HG02981 (cell line): ENCODE results near the gene PRKRA.
"Not testable (repeated sequence)": the region's sequence is repeated elsewhere in the genome, so short reads cannot be mapped to it uniquely, and the experiment has no call there.

Experiments
- ATAC-seq: cut with Tn5 transposase; IDR thresholded peaks from one replicate; pipeline ENCODE4 v1.9.1; 2021; ENCODE audit warnings: mild to moderate bottlenecking, moderate library complexity; ENCODE audit not compliant: unreplicated experiment

Gene PRKRA

DNA sequence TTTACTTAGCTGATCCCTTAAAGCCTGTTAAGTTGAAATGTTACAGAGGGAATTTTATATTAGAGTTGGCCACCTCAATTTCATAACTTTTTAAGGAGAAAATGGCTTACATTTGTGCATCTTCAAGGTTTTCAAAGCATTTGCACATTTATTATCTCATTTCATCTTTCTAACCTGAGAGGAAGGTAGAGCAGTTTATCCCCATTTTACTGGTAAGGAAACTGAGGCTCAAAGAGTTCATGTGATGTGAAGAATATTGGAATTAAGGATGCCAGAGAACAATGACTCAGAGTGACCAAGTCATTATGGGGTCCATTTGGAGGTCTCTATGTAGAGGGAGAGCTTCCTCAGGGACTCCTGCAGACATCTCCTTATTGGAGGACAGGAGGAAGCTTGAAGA lies 35.0 kb downstream of the PRKRA start:
- no peak for ATAC-seq

DNA sequence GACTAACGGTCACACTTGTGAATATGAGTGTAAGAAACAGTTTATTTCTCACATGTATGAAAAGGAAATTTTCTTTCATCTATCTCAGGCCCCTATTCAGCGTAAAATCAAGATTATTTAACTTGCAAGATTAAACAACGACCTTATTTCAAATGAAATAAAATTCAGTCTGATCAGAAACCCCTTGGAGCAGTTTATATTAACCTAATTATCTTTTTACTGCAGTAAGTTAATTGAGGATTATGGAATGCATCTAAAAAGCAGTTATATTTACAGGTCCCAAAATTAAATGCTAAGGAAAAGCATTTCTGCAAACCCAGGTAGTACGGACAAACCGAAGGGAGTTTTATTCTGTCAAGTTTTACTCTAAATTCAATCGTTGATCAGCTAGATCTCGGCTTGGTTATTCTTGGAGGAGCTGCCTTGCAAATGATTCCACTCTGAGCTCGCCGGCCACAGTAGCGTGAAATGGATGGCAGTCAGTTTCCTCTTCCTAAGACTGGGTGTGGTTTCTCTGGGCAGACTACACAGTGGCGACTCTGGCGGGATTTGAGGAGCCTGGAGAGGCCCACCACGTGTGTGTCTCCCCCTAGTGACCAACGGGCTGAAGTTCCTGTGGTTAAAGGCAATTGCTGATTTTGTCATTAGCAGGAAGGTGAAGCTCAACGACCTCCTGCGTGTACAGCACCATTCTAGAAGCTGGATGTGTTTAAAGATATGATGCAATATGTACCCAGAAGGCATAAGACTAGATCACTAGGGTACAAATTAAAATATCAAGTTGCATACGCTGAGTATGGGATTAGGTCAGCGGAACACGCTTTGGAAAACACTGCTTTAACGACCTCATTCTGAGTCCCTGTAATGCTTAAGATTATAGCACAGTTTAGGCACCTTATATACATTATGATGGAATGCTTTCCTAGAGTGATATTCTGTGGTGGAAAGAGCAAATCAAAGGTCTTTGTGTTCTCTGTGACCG lies 36.4 kb downstream of the PRKRA start:
- peak; percentile 78 for ATAC-seq

DNA sequence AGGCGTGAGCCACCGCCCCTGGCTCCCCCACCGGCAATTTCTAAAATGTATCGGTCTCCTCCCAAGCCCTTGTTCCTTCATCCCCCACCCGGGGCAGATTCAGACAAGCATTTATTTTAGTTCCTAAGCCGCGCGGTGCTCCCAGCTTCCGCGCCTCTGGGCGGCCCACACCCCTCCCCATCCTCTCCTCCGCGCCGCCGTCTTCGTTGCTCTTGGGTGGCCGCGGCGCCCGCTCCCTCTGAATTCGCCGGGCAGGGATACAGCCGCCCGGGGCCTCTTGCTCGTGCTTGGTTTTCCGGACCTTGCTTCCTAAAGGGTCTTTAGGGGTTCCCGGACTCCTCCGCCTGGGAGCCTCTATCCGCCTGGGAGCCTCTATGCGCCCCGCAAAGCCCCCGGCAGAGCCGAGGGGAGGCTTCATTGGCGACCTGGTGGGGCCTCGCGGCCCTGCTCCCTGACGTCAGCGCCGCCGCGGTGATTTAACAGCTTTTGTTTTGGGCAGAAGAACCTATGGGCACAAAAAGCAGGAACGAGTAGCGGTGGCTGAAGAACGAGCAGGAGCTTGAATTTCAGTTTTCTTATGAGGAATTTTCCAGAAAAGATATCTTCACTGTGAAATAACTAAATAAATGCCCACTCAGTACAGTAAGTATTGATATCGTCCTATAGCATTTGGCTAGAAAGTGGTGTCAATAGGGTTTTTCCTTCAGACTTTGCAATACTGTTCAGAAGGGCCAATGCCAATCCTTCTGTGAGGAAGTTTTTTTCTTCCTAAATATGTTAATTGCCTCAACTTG lies 37.3 kb downstream of the PRKRA start:
- ATAC-seq: peak; percentile 74

DNA sequence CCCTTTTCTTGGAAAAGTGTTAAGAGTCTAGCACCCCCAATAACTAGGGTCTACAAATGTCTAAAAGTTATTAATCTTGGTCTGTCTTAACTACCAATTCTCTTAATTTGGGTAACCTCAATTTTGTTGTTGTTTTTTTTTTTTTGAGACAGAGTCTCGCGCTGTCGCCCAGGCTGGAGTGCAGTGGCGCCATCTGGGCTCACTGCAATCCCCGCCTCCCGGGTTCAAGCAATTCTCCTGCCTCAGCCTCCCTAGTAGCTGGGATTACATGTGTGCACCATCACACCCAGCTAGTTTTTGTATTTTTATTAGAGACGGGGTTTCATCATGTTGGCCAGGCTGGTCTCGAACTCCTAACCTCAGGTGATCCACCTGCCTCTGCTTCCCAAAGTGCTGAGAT lies 38.5 kb downstream of the PRKRA start:
- not testable (repeated sequence) for ATAC-seq

DNA sequence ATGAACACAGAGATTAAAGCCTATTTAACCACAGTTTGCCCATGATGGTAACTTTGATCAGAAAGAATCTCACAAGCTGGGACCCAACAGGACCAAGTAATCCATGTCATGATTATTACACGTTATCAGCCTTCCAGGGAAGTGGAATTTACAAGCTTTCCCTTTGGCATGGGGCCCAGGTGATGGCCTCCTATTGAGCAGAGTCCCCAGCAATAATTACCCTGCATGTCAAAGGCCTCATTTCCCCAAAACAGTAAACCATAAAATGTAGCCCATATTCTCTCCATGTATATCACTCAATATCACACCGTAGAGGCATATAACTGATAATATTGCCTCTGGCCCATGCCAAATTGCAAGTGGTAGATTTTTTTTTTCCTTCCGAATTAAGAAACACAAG lies 38.9 kb downstream of the PRKRA start:
- no peak for ATAC-seq

DNA sequence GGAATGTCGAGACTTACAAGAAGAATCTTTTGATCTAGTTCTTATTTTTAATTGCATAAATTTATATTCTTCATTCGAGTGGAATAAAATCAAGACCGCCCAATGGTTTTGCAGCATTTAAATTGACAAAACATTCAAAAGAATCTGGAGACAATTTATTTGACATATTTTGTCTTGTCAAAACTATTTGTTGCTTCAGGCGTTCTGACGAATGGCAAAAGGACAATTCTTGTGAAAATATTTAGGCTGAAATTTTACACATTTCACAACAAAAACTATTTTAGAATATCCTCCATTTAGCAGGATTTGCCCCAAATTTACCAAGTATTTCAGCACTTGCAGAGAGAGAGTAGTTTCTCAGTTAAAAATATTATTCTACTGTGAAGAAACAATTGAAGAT lies 41.7 kb downstream of the PRKRA start:
- no peak for ATAC-seq

DNA sequence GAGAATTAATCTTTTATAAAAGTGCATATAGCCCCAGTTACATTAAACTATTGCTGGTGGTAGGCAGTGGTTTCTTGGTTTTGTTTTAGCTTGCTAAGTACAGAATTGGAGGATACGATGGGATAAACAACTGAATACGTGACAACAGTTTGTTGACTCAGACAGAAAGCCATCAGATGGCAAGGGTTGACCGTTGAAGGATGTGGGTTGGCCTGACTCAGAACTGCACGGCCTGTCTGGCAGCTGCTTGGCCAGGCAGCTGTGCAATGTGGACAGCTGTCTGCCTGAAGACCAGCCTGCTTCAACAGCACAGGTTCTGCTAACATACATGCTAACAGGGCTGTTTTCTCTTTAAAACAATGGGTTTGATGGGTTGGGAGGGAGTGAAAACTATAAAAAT lies 46.6 kb downstream of the PRKRA start:
- ATAC-seq: peak; percentile 99

DNA sequence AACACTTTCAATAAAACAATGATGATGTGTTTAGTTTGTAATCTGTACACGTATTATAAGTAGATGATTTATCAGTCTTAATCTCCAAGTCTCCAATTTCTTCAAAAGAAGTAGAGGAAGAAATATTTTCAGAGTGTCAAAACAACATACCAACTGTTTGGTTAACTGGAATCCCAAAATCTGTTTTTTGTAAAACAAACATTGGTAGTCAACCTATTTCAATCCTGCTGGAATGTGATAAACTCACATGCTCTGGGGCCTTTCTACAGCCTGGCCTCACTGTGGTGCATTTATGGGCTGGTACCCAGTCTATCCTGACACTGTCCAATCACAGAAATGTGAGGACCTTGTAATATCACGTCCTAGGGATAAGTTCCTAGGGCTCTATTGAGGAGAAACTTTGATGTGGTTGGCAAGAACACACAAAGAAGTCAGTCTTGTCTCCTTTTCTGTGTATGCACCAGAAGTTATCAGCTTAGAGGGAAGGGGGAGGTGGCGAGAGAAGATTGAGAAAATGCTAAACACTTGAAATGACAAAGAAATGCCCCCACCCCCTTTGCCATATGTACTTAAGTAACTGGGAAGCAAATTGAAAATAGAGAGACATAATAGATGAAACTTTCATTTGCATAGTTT lies 47.2 kb downstream of the PRKRA start:
- peak; percentile 39 for ATAC-seq

DNA sequence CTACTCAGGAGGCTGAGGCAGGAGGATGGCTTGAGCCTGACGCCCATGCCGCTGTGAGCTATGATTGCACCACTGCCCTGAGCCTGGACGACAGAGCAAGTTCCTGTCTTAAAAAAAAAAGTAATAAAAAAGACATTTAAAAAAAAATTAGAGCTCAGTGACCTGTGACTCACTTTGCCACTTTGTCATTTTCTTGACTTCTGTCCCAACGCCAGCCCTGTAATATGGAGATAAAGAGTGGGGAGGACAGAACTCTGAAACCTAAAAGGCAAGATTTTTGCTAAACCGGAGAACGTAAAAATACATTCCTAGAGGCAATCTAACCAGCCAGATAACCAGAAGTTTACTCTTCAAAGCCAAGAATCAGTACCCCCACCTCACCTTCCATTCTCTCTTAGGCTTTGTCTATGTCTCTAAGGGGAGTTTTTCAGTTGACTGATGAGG lies 49.0 kb downstream of the PRKRA start:
- no peak for ATAC-seq

DNA sequence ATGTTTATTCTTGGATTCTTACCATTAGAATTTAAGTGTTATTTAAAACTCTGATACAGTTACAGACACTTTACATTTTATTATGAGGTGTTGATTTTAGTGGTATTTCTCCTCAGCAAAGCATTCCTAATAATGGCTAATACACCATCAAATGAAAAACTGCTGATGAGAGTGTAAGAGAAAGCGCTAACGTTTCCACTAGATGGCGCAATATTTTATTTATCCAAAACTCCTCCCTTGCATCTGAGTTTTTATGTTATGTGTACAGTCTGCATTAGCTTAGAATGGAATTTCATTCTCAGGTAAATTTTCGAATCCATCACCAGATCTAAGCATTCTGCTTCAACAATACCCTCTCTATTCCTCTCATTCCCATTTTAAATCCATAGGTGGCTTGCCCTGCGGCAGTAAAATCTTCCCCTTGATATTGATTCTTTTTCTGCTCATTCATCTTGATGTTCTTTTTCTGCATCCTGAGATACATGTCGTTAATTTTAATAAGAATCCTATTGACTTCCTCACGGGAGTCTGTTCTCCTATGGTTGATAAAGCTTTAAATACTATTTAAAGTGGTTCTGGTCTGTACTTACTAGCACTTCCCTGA lies 53.9 kb downstream of the PRKRA start:
- peak; percentile 82 for ATAC-seq

DNA sequence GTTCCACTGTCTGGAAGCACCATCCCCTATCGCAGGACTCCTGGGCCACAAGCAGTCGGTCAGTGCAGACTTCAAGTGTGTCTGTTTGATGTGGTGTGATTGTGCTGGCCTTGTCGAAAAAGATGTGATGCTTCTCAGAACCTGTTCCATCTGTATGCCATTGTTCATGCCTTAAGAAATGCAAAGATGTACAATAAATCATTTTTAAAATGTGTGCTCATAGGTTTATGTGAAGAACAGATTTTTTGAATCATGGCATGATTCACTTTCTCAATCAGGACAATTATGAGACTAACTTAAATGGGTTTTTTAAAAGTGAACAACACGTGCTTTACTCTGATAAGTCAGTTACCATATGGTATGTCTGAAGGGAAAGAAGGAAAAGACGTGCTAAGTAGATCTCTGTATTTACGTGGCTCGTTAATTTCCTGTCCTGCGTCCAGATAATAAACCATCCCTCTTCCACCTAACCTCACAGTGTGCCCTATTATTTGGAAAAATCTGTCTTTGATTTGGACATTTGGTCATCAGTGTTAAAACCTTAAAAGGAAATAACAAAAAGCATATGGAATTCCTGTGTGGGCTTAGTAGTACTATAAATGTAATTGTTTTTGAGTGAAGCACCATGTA lies 54.9 kb downstream of the PRKRA start:
- ATAC-seq: no peak

DNA sequence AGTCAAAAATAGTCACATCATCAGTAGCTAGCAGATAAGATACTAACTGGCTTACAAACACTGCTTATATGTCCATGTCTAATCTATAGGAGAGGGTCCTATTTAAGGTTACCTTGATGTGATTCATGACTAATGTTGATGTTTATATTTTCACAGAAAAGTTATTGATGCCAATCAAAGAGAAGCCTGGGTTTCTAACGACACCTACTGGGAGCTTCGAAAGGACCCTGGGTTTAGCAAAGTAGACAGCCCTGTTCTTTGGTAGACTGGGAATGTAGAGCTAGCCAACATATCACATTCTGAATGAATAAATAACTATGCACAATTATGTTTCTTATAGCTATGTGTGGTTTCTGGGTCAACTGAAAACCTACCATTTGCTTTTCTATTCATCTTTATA lies 55.7 kb downstream of the PRKRA start:
- ATAC-seq: no peak

DNA sequence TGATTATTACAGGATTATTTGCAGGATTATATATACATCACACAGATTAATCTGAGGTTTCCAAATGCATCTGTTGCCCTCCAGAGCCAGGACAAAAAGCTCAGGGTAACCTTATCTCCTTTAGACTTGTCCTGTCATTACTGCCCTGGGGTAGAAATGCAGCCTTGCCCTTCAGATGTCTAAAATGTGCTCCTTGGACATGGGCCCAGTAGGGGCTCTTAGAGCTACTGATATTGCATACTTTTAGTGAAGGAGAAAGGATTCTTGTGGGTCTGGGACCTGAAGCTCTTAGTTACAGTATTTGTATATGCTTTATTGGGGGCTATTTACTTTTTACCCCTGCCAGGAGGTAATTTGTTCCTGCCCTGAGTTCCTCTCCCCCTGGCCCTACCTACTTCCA lies 56.1 kb downstream of the PRKRA start:
- no peak for ATAC-seq

DNA sequence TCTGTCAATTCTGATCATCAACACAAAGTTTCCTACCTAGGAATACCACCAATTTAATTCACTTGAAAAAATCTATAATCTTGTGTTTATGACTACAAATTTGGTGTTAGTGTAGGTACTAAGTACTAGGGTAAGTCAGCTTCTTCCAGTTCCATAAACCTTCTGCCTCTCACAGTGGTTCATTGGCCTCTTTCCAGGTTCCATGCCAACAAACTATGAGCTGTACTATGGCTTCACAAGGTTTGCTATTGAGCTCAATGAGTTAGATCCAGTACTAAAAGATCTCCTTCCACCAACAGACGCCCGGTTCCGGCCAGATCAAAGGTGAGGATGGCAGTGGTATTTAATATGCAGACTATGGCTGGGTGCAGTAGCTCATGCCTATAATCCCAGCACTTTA lies 58.8 kb downstream of the PRKRA start:
- no peak for ATAC-seq

DNA sequence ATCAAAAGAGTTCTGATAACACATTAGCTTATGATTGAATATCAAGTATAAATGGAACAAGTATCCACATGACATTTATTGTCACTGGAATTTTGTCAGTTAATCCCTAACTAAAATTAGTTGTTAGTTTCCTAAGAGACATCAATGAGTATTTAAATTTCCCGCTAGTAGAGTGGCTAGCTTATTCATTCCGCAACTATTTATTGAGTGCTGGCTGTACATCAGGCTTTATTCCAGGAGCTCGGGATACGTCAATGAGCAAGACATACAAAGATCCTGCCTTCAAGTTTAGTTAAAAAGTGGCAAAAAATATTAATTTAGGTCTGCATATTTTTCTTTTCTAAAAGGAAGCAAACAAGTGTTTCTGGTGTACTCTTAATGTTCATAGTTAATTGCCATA lies 59.3 kb downstream of the PRKRA start:
- ATAC-seq: no peak

DNA sequence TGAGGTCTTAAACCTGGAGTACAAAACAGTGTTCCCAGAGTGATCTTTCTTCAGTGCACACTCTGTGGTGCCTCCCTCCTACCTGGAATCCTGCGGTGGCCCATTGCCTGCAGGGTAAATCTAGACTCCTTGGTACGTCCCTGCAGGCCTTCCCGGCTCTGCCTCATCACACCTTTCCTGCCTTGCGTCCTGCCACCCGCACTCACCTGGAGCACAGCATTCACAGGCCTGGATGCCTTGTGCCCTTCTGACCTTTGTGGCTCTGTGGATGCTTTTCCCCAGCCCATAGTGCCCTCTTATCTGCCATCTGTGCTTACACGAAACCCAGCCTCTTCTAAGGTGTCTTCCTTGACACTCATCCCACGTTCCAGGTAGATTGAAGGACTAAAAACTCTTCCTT lies 62.7 kb downstream of the PRKRA start:
- no peak for ATAC-seq

DNA sequence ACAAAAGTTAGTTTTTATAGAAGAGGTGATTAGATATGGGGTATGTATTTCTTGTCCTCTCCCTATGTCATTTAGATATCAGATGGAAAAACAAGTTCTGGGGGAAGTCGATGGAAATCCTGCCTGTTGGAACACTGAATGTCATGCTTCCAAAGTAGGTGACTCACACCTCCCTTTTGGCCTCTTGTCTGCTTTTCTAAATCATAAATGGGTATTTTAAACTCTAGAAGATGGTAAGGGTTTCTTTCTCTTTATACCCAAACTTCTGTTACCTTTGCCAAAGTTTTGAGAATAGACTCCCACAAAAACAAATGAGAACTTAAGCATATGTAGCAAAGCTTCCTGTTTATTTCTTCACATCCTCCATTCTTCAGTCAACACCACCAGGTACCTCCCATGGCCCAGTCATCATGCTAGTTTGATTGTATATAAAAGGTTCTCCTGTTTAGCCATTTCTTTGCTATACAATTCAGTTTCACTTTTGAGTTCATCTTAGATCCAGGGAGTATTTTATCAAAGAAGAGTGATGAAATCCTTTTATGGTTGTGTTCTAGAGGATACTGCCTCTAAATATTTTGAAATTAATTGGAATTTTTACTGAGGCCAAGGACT lies 63.9 kb downstream of the PRKRA start:
- ATAC-seq: no peak

DNA sequence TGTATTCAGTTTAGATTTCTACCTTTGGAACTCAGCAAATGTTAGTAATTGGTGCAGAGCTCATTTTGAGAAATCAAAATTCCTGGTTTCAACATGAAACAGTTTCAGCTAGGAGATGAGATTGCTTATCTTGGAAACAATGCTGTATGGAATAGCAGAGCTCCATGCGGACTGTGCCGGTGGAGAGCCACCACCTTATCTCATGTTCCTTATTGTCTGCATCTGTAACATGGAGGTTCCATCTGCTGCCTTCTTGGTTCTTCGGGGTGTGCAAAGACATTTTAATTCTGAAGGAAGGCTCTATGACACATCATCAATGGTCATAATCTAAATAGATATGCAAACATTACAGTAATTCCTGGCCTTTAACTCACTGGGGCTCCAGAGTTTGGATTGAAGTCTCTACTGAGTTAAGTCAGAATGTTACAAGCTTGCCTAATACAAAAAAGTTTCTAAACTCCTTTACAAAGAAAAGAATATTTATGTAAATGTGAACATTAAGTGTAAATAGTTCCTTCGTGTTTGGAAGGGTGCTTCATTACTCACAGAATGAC lies 65.3 kb downstream of the PRKRA start:
- ATAC-seq: no peak

DNA sequence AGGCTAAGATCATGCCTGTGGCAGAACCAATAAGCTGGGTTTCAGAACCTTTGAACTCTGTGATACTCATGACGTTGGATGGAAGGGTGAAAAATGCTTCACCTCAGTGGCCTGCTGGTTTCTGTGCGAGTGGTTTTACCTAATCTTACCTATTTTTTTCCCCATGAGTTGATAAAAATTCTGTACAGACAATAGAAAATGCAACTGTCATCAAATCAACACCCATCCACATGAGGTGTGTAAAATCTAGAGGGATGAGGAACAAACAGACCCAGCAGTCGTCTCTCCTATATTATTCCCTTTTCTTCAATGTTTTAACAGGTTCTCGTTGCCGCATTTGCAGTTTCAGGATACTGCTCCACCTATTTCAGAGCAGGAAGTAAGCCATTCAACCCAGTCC lies 67.3 kb downstream of the PRKRA start:
- ATAC-seq: no peak
